Suprapubic skin (tissue), 3 donors: ENCODE measurements around the gene NHSL1.

Experiments used
- POLR2AphosphoS5 ChIP-seq, 3 donors: sonication (generic); formaldehyde crosslinking; IDR thresholded peaks; one replicate each; pipeline ENCODE4 v1.6.1; 2017; ENCODE audit warnings: antibody characterized with exemption in 3 of 3
- TF ChIP-seq, protein P1 (sequence below), 2 donors: fragments of 200-600 bp in 1 of 2; fragments of 450-650 bp in 1 of 2; sonication (generic) in 1 of 2; IDR thresholded peaks; one replicate each; pipeline ENCODE4 v1.5.1; 2016 to 2019; ENCODE audit warnings: antibody characterized with exemption in 2 of 2, mild to moderate bottlenecking in 1 of 2, moderate library complexity in 1 of 2

- TF ChIP-seq, protein P1, sequence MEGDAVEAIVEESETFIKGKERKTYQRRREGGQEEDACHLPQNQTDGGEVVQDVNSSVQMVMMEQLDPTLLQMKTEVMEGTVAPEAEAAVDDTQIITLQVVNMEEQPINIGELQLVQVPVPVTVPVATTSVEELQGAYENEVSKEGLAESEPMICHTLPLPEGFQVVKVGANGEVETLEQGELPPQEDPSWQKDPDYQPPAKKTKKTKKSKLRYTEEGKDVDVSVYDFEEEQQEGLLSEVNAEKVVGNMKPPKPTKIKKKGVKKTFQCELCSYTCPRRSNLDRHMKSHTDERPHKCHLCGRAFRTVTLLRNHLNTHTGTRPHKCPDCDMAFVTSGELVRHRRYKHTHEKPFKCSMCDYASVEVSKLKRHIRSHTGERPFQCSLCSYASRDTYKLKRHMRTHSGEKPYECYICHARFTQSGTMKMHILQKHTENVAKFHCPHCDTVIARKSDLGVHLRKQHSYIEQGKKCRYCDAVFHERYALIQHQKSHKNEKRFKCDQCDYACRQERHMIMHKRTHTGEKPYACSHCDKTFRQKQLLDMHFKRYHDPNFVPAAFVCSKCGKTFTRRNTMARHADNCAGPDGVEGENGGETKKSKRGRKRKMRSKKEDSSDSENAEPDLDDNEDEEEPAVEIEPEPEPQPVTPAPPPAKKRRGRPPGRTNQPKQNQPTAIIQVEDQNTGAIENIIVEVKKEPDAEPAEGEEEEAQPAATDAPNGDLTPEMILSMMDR (IDR thresholded peaks at IDR 0.05): no peak
- no peak for TF ChIP-seq POLR2AphosphoS5 (IDR thresholded peaks at IDR 0.05)
Measured at GRCh38 chr6:138524526-138524925, 25.2 kb upstream of the NHSL1 start.
